Osteoblast (primary cell): ENCODE measurements around the gene SPANXC. TPM values are rescaled to one million over a fixed set of nuclear protein-coding genes. Genes with fewer than 3 reads are reported as not detected.
A peak's percentile ranks its signal among the peaks of the same experiment; 100 is the strongest.

Experiments
- DNase-seq: peaks from one replicate; pipeline ENCODE4 v3.0.0; 2011; ENCODE audit warnings: low spot score, mixed read lengths; ENCODE audit not compliant: insufficient read length; ENCODE audit errors: missing footprints
- H2AFZ ChIP-seq: 2 replicates; pipeline ENCODE4 v1.6.0; 2011; ENCODE audit warnings: mild to moderate bottlenecking, low read length
- H3K27ac ChIP-seq: 2 replicates; pipeline ENCODE4 v1.5.1; 2011; ENCODE audit warnings: mild to moderate bottlenecking, low read depth, low read length, moderate library complexity
- H3K27me3 ChIP-seq: 2 replicates; pipeline ENCODE4 v1.6.0; 2012; ENCODE audit warnings: mild to moderate bottlenecking, control low read depth, inconsistent platforms, low read length, moderate library complexity; ENCODE audit not compliant: insufficient read depth
- H3K36me3 ChIP-seq: 2 replicates; pipeline ENCODE4 v1.5.1; 2011; ENCODE audit warnings: mild to moderate bottlenecking, low read length, control low read depth, moderate library complexity; ENCODE audit not compliant: insufficient read depth
- H3K4me1 ChIP-seq: 2 replicates; pipeline ENCODE4 v1.5.1; 2011; ENCODE audit warnings: mild to moderate bottlenecking, low read length, control low read depth, moderate library complexity; ENCODE audit not compliant: insufficient read depth
- H3K4me2 ChIP-seq: 2 replicates; pipeline ENCODE4 v1.6.0; 2011; ENCODE audit warnings: mild to moderate bottlenecking, low read length; ENCODE audit not compliant: insufficient read depth
- H3K4me3 ChIP-seq: fragments of 200-600 bp; sonication (generic); 3 replicates; pipeline ENCODE4 v1.5.1; 2012; ENCODE audit warnings: mild to moderate bottlenecking, low read length, inconsistent platforms; ENCODE audit not compliant: insufficient read depth
- H3K79me2 ChIP-seq: 2 replicates; pipeline ENCODE4 v1.6.0; 2012; ENCODE audit warnings: mild to moderate bottlenecking, low read length, control low read depth, inconsistent platforms; ENCODE audit not compliant: insufficient read depth
- H3K9me3 ChIP-seq: 2 replicates; pipeline ENCODE4 v1.5.1; 2011; ENCODE audit warnings: low read depth, low read length, control low read depth
- H4K20me1 ChIP-seq: 2 replicates; pipeline ENCODE4 v1.6.0; 2012; ENCODE audit warnings: mild to moderate bottlenecking, low read length, control low read depth; ENCODE audit not compliant: insufficient read depth
- CTCF ChIP-seq: IDR thresholded peaks from 2 replicates; pipeline ENCODE4 v1.5.1; 2011; ENCODE audit warnings: mild to moderate bottlenecking, low read depth, low read length, moderate library complexity; ENCODE audit errors: extremely low read depth
- total RNA-seq: library from RNA; depleted of rRNA; stranded (reverse); fragments of >200 nt; gene quantifications from 2 replicates; pipeline ENCODE4 v1.2.3, GENCODE V29; 2012

The SPANXC gene
- total RNA-seq, 1 donor: not detected

- no peaks in the 10 kb centered on the region for H3K79me2 ChIP-seq
- no peak overlapping the region for H3K27ac ChIP-seq
- no peak for TF ChIP-seq CTCF
- no peaks in the 10 kb centered on the region for H3K27me3 ChIP-seq
- H3K9me3 ChIP-seq: no peaks in the 10 kb centered on the region
- H4K20me1 ChIP-seq: no peaks in the 10 kb centered on the region
- H2AFZ ChIP-seq: no peak overlapping the region
- no peak overlapping the region for H3K4me2 ChIP-seq
- no peak overlapping the region for H3K4me3 ChIP-seq
- no peaks in the 10 kb centered on the region for H3K4me1 ChIP-seq
- no peak for DNase-seq
- H3K36me3 ChIP-seq: no peaks in the 10 kb centered on the region
Measured at GRCh38 chrX:141221611-141222010, 20.7 kb downstream of the SPANXC start.

- H3K79me2 ChIP-seq: no peaks in the 10 kb centered on the region
- H3K4me3 ChIP-seq: no peak overlapping the region
- H3K36me3 ChIP-seq: no peaks in the 10 kb centered on the region
- no peaks in the 10 kb centered on the region for H3K9me3 ChIP-seq
- H3K4me2 ChIP-seq: no peak overlapping the region
- peak; percentile 19 for DNase-seq
- H4K20me1 ChIP-seq: no peaks in the 10 kb centered on the region
- no peak overlapping the region for H3K27ac ChIP-seq
- no peaks in the 10 kb centered on the region for H3K4me1 ChIP-seq
- TF ChIP-seq CTCF: no peak
- no peak overlapping the region for H2AFZ ChIP-seq
- H3K27me3 ChIP-seq: no peaks in the 10 kb centered on the region
Measured at GRCh38 chrX:141220342-141221008, 21.8 kb downstream of the SPANXC start.

- H3K4me3 ChIP-seq: no peak overlapping the region
- no peaks in the 10 kb centered on the region for H3K4me1 ChIP-seq
- no peaks in the 10 kb centered on the region for H4K20me1 ChIP-seq
- no peaks in the 10 kb centered on the region for H3K9me3 ChIP-seq
- H3K27me3 ChIP-seq: no peaks in the 10 kb centered on the region
- no peaks in the 10 kb centered on the region for H3K36me3 ChIP-seq
- no peak for TF ChIP-seq CTCF
- DNase-seq: peak; percentile 22
- no peak overlapping the region for H3K27ac ChIP-seq
- no peak overlapping the region for H3K4me2 ChIP-seq
- H3K79me2 ChIP-seq: no peaks in the 10 kb centered on the region
- no peak overlapping the region for H2AFZ ChIP-seq
Measured at GRCh38 chrX:141214196-141214595, 28.1 kb downstream of the SPANXC start.

- Histone ChIP-seq H2AFZ (no peak overlapping the region), H3K79me2 (no peaks in the 10 kb centered on the region), H3K4me2 (no peak overlapping the region), H3K27ac (no peak overlapping the region), H3K36me3 (no peaks in the 10 kb centered on the region), H3K27me3 (no peaks in the 10 kb centered on the region), H3K4me3 (no peak overlapping the region), H3K9me3 (no peaks in the 10 kb centered on the region), H3K4me1 (no peaks in the 10 kb centered on the region), H4K20me1 (no peaks in the 10 kb centered on the region)
- no peak for DNase-seq
- TF ChIP-seq CTCF: no peak
Measured at GRCh38 chrX:141201962-141202361, 40.4 kb downstream of the SPANXC start.

Other genes with a start within 250 kb of the SPANXC start
- not detected in 2 replicates for gene SPANXB1, start 239.9 kb downstream of the SPANXC start, total RNA-seq
- 4.7 TPM in 2 replicates for gene LDOC1, start 65.4 kb downstream of the SPANXC start, total RNA-seq